Neural progenitor cell (in vitro differentiated cells): ENCODE results near the gene GPR183.

Experiments
- EZH2 ChIP-seq: fragments of 200-600 bp; sonication (generic); IDR thresholded peaks from 2 replicates; pipeline ENCODE4 v1.6.1; 2017; ENCODE audit warnings: antibody characterized with exemption, mild to moderate bottlenecking, moderate library complexity
- EZH2phosphoT487 ChIP-seq: fragments of 200-600 bp; sonication (generic); IDR thresholded peaks from 2 replicates; pipeline ENCODE4 v1.6.1; 2017; ENCODE audit warnings: antibody characterized with exemption
- TF ChIP-seq, protein P1 (sequence below): fragments of 200-600 bp; sonication (generic); IDR thresholded peaks from 2 replicates; pipeline ENCODE4 v1.5.1; 2017; ENCODE audit warnings: antibody characterized with exemption, mild to moderate bottlenecking

DNA sequence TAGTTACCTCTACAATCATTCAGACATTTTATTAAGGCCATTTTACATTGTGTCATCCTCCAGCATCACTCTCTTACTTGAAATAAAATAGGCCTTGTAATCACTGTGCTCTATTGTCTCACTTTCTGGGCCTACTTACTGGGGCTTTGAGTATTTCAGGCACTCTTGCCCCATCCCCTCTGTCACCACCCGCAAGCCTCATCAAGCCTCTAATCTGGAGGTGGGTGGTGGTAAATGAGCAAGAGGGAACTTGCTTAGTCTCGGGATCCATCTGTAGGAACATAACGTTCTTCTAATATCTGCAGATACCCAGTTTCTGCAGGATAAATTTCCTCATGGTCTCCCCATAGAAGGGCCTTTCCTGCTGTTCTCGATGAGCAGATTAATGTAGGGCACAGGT, 29.6 kb downstream of the GPR183 start:
- TF ChIP-seq, protein P1, sequence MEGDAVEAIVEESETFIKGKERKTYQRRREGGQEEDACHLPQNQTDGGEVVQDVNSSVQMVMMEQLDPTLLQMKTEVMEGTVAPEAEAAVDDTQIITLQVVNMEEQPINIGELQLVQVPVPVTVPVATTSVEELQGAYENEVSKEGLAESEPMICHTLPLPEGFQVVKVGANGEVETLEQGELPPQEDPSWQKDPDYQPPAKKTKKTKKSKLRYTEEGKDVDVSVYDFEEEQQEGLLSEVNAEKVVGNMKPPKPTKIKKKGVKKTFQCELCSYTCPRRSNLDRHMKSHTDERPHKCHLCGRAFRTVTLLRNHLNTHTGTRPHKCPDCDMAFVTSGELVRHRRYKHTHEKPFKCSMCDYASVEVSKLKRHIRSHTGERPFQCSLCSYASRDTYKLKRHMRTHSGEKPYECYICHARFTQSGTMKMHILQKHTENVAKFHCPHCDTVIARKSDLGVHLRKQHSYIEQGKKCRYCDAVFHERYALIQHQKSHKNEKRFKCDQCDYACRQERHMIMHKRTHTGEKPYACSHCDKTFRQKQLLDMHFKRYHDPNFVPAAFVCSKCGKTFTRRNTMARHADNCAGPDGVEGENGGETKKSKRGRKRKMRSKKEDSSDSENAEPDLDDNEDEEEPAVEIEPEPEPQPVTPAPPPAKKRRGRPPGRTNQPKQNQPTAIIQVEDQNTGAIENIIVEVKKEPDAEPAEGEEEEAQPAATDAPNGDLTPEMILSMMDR: no peak
- TF ChIP-seq EZH2 (no peak), EZH2phosphoT487 (no peak)
